OCI-LY3 (cell line): ENCODE results near the gene MBP.

ENCODE experiments used
- H2AFZ ChIP-seq: fragments of 200-600, 300-600 bp; shearing (Covaris generic); 2 replicates; pipeline ENCODE4 v1.6.0; 2014; ENCODE audit warnings: antibody characterized with exemption, low read depth, low read length
- H3K27ac ChIP-seq: fragments of 200-600, 300-600 bp; sonication (generic); 2 replicates; pipeline ENCODE4 v1.5.1; 2014; ENCODE audit warnings: mild to moderate bottlenecking, low read length, moderate library complexity, mixed read lengths
- H3K27me3 ChIP-seq: fragments of 200-600, 300-600 bp; sonication (generic); 2 replicates; pipeline ENCODE4 v1.6.1; 2014; ENCODE audit warnings: low read depth, low read length, mixed read lengths
- H3K36me3 ChIP-seq: fragments of 200-600, 300-600 bp; sonication (generic); replicated peaks from 2 replicates; pipeline ENCODE3; 2014; ENCODE audit warnings: low read depth, low read length, mixed read lengths
- H3K4me1 ChIP-seq: fragments of 300-600, 200-600 bp; sonication (generic); 2 replicates; pipeline ENCODE4 v1.6.1; 2014; ENCODE audit warnings: low read length, mixed read lengths
- H3K4me2 ChIP-seq: fragments of 200-600, 300-600 bp; sonication (generic); 2 replicates; pipeline ENCODE4 v1.6.1; 2014; ENCODE audit warnings: low read length, mixed read lengths
- H3K4me3 ChIP-seq: fragments of 300-600, 200-600 bp; sonication (generic); 2 replicates; pipeline ENCODE4 v1.5.1; 2014; ENCODE audit warnings: antibody characterized with exemption, mild to moderate bottlenecking, low read length, moderate library complexity
- H3K79me2 ChIP-seq: fragments of 300-600, 200-600 bp; shearing (Covaris generic); 2 replicates; pipeline ENCODE4 v1.6.1; 2014; ENCODE audit warnings: mild to moderate bottlenecking, low read length, mixed read lengths
- H3K9ac ChIP-seq: fragments of 300-600, 200-600 bp; shearing (Covaris generic); 2 replicates; pipeline ENCODE4 v1.6.0; 2014; ENCODE audit warnings: mild to moderate bottlenecking, low read length, moderate library complexity
- H3K9me3 ChIP-seq: fragments of 200-600, 300-600 bp; shearing (Covaris generic); 2 replicates; pipeline ENCODE4 v1.6.1; 2014; ENCODE audit warnings: low read length, mixed read lengths; ENCODE audit not compliant: insufficient read depth
- H4K20me1 ChIP-seq: fragments of 200-600, 300-600 bp; sonication (generic); 2 replicates; pipeline ENCODE4 v1.6.1; 2016; ENCODE audit warnings: low read length, mixed read lengths; ENCODE audit not compliant: insufficient read depth
- CTCF ChIP-seq: fragments of 200-600, 300-600 bp; sonication (generic); IDR thresholded peaks from 2 replicates; pipeline ENCODE4 v1.5.1; 2014; ENCODE audit warnings: antibody characterized with exemption, low read length, low read depth
- EZH2phosphoT487 ChIP-seq: fragments of 200-600 bp; shearing (Covaris generic); IDR thresholded peaks from 2 replicates; pipeline ENCODE4 v1.6.1; 2018; ENCODE audit warnings: antibody characterized with exemption, mixed run types, low read depth

MBP gene

GRCh38 chr18:77095391-77096371 lies 36.9 kb downstream of the MBP start:
- TF ChIP-seq CTCF: no peak
- TF ChIP-seq EZH2phosphoT487: no peak
- peaks cover 24% of the 10 kb centered on the region for H3K79me2 ChIP-seq
- H3K36me3 ChIP-seq: peaks cover 44% of the 10 kb centered on the region
- peaks cover 11% of the 10 kb centered on the region; the same call in 1 of the 2 replicates for H4K20me1 ChIP-seq
- H3K9me3 ChIP-seq: no peaks in the 10 kb centered on the region
- H3K27ac ChIP-seq: no peak overlapping the region
- no peak overlapping the region for H2AFZ ChIP-seq
- H3K27me3 ChIP-seq: no peaks in the 10 kb centered on the region
- no peak overlapping the region for H3K4me2 ChIP-seq
- no peak overlapping the region for H3K4me3 ChIP-seq
- peaks cover 44% of the 10 kb centered on the region for H3K4me1 ChIP-seq
- H3K9ac ChIP-seq: no peak overlapping the region

- TF ChIP-seq CTCF: no peak
- TF ChIP-seq EZH2phosphoT487: no peak
- Histone ChIP-seq H4K20me1 (peaks cover 21% of the 10 kb centered on the region), H3K79me2 (peaks cover 20% of the 10 kb centered on the region)
Observed at GRCh38 chr18:77093586-77093985, 39.0 kb downstream of the MBP start.

GRCh38 chr18:77093067-77093430 lies 39.5 kb downstream of the MBP start:
- peaks cover 21% of the 10 kb centered on the region for H4K20me1 ChIP-seq
- no peak overlapping the region for H3K4me3 ChIP-seq
- no peak overlapping the region for H2AFZ ChIP-seq
- H3K9me3 ChIP-seq: no peaks in the 10 kb centered on the region
- peaks cover 17% of the 10 kb centered on the region for H3K4me1 ChIP-seq
- no peaks in the 10 kb centered on the region for H3K27me3 ChIP-seq
- no peak overlapping the region for H3K9ac ChIP-seq
- TF ChIP-seq CTCF (no peak), EZH2phosphoT487 (no peak)
- H3K36me3 ChIP-seq: peaks cover 33% of the 10 kb centered on the region
- H3K27ac ChIP-seq: no peak overlapping the region
- no peak overlapping the region for H3K4me2 ChIP-seq
- H3K79me2 ChIP-seq: peaks cover 20% of the 10 kb centered on the region

More at GRCh38 chr18:77093586-77093985, 39.0 kb downstream of the MBP start:
- Histone ChIP-seq H3K4me1 (peaks cover 23% of the 10 kb centered on the region), H2AFZ (no peak overlapping the region), H3K4me2 (no peak overlapping the region), H3K27ac (no peak overlapping the region), H3K36me3 (peaks cover 33% of the 10 kb centered on the region), H3K9me3 (no peaks in the 10 kb centered on the region), H3K4me3 (no peak overlapping the region), H3K9ac (no peak overlapping the region), H3K27me3 (no peaks in the 10 kb centered on the region)

GRCh38 chr18:77092104-77093066 lies 40.2 kb downstream of the MBP start:
- H3K9ac ChIP-seq: no peak overlapping the region
- H3K9me3 ChIP-seq: no peaks in the 10 kb centered on the region
- peaks cover 30% of the 10 kb centered on the region for H3K36me3 ChIP-seq
- H3K4me1 ChIP-seq: peaks cover 11% of the 10 kb centered on the region
- peaks cover 20% of the 10 kb centered on the region for H3K79me2 ChIP-seq
- peaks cover 21% of the 10 kb centered on the region for H4K20me1 ChIP-seq
- TF ChIP-seq EZH2phosphoT487 (no peak), CTCF (no peak)
- H3K27me3 ChIP-seq: no peaks in the 10 kb centered on the region
- no peak overlapping the region for H2AFZ ChIP-seq
- H3K4me2 ChIP-seq: no peak overlapping the region
- no peak overlapping the region for H3K27ac ChIP-seq
- H3K4me3 ChIP-seq: no peak overlapping the region
